T47D (cell line): ENCODE results near the gene MISP.

Experiments
- DNase-seq, 2 experiments: peaks; one replicate each; pipeline versions ENCODE4 v3.0.0 to v3.0.0-alpha.2; 2011 to 2012; ENCODE audit warnings: low read depth in 1 of 2, low spot score in 1 of 2
- JUND ChIP-seq: IDR thresholded peaks from 2 replicates; pipeline ENCODE4 v1.6.1; 2012; ENCODE audit warnings: low read depth
- in situ Hi-C: cut with HindIII; loops from 2 replicates; pipeline ENCODE4 v1.10.0; 2016; ENCODE audit warnings: low sequenced_read_pairs, low pct_unique_long_range_greater_than_20kb

The MISP gene

DNA sequence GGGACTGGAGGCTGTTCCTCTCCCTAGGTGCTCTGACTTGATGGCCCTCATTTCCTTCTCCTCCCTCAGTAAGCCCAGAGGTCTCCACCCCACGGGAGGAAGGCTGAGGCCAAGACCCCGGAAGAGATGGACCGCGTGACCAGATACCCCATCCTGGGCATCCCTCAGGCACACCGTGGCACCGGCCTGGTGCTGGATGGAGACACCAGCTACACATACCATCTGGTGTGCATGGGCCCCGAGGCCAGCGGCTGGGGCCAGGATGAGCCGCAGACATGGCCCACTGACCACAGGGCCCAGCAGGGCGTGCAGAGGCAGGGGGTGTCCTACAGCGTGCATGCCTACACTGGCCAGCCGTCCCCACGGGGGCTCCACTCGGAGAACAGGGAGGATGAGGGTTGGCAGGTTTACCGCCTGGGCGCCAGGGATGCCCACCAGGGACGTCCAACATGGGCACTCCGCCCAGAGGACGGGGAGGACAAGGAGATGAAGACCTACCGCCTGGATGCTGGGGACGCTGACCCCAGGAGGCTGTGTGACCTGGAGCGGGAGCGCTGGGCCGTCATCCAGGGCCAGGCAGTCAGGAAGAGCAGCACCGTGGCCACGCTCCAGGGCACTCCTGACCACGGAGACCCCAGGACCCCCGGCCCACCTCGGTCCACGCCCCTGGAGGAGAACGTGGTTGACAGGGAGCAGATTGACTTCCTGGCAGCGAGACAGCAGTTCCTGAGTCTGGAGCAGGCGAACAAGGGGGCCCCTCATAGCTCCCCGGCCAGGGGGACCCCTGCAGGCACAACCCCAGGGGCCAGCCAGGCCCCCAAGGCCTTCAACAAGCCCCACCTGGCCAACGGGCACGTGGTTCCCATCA is 6.1 kb downstream of the MISP start:
- DNase-seq = no peak
- in situ Hi-C loops = no loop called here
- no peak for TF ChIP-seq JUND

DNA sequence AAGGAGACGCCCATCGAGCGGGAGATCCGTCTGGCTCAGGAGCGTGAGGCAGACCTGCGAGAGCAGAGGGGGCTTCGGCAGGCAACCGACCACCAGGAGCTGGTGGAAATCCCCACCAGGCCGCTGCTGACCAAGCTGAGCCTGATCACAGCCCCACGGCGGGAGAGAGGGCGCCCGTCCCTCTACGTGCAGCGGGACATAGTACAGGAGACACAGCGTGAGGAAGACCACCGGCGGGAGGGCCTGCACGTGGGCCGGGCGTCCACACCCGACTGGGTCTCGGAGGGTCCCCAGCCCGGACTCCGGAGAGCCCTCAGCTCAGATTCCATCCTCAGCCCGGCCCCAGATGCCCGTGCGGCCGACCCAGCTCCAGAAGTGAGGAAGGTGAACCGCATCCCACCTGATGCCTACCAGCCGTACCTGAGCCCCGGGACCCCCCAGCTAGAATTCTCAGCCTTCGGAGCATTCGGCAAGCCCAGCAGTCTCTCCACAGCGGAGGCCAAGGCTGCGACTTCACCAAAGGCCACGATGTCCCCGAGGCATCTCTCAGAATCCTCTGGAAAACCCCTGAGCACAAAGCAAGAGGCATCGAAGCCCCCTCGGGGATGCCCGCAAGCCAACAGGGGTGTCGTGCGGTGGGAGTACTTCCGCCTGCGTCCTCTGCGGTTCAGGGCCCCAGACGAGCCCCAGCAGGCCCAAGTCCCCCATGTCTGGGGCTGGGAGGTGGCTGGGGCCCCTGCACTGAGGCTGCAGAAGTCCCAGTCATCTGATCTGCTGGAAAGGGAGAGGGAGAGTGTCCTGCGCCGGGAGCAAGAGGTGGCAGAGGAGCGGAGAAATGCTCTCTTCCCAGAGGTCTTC is 7.1 kb downstream of the MISP start:
- DNase-seq = no peak
- no peak for TF ChIP-seq JUND
- in situ Hi-C loops = no loop called here

DNA sequence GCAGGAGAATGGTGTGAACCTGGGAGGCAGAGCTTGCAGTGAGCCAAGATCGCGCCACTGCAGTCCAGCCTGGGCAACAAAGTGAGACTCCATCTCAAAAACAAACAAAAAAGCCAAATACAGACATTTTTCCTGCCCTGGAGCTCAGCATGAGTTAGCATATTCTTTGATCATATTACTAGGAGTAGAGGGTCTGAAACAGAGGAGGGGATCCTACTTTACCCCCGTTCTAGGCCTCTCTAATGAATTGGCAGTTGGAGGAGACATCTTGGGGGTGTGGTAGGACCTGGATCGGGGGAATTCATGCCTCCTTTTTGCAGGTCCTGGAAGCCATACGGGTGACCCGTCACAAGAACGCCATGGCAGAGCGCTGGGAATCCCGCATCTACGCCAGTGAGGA is 12.3 kb downstream of the MISP start:
- no peak for TF ChIP-seq JUND

DNA sequence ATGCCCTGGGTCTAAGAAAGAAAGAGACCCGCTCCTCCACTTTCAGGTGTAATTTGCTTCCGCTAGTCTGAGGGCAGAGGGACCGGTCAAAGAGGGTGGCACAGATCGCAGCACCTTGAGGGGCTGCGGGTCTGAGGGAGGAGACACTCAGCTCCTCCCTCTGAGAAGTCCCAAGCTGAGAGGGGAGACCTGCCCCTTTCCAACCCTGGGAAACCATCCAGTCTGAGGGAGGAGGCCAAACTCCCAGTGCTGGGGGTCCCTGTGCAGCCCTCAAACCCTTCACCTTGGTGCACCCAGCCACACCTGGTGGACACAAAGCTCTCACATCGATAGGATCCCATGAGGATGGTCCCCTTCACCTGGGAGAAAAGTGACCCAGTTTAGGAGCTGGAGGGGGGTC is 13.0 kb downstream of the MISP start:
- in situ Hi-C loops = no loop called here
- TF ChIP-seq JUND = no peak

More for the DNA sequence above, 12.3 kb downstream of the MISP start:
- in situ Hi-C loops = no loop called here
- DNase-seq = no peak

DNA sequence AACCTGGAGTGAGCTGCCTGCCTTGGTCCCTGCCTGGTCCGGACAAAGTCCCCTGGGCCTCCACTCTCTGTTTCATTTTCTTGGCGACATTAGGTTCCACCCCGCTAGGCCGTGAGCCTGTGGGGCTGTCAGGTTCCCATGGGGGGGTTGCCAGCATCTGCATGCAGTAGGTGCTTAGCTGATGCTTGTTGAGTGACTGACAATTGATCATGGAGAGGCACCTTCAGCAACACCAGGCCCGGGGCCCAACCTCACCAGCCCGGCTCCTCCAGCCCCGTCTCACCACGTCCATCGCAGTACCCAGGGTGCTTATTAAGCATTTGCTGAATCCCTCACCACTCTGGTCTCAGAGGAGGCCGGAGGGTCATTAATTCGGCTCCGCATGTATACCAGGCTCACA is 13.4 kb downstream of the MISP start:
- in situ Hi-C loops = no loop called here
- TF ChIP-seq JUND = no peak
- DNase-seq = no peak

More for the DNA sequence above, 13.0 kb downstream of the MISP start:
- no peak for DNase-seq

DNA sequence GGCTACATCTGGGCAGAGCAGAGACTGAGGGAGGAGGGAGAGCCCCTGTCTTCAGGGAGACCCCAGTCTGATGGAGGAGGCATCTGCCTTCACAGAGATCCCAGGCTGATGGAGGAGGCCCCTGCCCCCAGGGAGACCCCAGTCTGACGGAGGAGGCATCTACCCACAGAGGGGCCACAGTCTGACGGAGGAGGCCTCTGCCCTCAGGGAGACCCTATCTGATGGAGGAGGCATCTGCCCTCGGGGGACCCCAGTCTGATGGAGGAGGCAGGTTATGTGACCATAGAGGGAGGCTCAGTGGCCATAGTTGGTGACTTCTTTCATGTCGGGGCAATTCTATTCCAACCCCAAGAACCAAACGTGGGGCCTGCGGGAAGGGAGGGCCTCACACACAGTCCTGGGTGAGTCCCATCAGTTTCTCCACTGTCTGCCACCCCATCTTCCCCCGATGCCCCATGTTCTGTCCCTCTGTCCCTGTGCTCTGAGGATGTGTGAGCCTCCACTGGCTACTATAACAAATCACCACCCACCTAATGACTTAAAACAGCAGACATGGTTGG is 14.3 kb downstream of the MISP start:
- in situ Hi-C loops = no loop called here
- TF ChIP-seq JUND = no peak
- DNase-seq = no peak

DNA sequence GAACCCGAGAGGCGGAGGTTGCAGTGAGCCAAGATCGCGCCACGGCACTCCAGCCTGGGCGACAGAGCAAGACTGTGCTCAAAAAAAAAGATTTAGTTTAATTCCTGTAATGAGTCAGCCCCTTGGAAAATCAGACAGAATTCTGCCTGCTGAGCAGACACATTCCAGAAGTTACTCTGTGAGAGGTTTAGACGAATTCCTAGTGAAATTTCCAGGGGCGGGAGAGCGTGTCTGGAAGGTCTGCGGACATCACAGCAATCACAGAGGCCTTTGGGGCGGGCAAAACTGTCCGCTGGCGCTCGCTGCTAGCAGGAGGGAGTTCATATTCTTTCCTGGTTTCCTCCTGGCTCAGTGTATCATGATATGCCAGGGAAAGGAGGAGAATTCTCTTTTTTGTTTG is 17.5 kb downstream of the MISP start:
- no peak for DNase-seq
- TF ChIP-seq JUND = no peak
- in situ Hi-C loops = no loop called here

DNA sequence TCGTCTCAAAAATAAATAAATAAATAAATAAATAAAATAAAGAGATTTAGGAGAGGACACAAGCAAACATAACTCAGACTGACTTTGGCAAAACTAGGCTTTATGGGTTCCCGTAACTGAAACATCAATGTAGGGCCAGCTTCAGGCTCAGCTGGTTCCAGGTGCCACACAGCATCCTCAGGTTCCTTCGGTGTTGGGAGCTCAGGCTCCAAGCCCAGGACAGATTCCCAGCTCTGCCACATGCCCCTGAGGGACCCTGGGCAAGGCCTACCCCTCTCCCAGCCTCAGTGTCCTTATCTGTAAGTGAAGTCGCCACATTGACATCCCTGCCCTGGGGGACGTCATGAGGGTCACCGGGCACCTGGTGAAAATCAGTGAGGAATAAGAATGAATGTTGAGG is 18.7 kb downstream of the MISP start:
- DNase-seq = no peak
- TF ChIP-seq JUND = no peak
- in situ Hi-C loops = no loop called here

DNA sequence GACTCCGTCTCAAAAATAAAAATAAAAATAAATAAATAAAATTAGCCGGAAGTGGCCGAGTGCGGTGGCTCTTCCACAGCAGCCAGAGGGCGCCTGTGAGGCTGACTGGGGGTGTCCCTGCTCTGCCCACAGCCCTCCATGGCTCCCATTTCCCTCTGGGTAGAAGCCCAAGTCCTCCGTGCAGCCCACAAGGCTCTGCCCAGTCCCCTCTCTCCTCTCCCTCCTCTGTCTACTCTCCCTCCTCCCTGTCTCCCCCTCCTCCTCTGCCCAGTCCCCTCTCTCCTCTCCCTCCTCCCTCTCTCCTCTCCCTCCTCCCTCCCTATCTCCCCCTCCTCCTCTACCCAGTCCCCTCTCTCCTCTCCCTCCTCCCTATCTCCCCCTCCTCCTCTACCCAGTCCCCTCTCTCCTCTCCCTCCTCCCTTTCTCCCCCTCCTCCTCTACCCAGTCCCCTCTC is 20.4 kb downstream of the MISP start:
- in situ Hi-C loops = no loop called here
- no peak for TF ChIP-seq JUND
- peak in 1 of 2 experiments; percentile 66 for DNase-seq

DNA sequence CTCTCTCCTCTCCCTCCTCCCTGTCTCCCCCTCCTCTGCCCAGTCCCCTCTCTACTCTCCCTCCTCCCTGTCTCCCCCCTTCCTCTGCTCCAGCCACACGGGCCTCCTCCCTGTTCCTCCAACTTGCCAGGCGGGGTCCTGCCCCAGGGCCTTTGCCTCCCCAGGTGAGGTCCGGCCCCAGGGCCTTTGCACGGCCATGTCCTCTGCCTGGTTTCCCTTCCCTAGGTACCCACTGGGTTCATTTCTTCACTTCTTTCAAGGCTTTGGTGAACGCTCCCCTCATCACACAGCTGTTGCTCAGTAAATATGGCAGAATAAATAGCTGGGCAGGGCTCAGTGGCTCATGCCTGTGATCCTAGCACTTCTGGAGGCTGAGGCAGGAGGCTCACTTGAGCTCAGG is 21.2 kb downstream of the MISP start:
- TF ChIP-seq JUND = no peak
- in situ Hi-C loops = no loop called here
- no peak for DNase-seq

DNA sequence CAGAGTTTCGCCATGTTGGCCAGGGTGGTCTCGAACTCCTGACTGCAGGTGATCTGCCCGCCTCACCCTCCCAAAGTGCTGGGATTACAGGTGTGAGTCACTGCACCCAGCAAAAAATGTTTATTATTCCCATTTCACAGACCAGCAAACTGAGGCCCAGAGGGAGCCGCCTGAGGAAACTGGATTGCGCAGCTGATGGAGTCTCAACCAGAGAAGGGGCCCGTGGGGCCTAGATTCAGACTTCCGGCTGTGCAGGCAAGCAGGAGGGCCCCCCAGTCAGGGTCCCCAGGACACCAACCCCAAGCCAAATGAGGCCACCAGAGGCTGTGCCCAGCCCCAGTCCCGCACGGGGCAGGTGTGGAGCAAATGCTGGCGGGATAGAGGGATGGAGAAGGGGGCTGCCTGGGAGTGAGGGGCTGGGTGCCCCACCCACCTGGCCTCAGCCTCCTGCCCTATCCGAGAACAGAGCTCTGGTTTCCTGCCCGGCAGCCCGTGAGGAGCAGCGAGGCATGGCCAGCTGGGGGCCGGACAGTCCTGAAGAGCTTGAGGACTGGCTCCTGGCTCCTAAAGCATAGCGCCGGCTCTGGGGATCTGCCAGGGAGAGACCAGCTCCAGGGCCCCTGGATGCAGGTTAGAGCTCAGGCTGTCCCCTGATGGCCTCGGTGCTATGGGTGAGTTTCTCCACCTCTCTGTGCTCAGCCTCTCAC is 22.0 kb downstream of the MISP start:
- in situ Hi-C loops = no loop called here
- TF ChIP-seq JUND = no peak

DNA sequence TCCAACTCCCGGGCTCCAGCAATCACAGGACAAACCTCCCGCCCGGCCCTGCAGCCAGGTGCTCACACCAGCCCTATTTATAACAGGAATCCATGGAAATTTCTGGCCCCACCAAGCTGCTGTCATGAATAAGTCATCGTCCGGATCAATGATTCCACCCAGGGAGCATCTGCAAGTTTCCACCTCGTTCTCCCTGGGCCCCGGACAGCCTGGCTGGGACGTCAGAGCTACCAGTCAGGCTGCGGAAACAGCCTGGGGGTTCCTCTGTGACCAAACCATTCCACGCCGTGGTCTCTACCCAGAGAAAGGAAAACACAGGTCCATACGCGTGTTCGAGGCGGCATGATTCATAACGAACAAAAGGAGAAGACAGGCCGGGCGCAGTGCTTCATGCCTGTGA is 25.6 kb downstream of the MISP start:
- DNase-seq = no peak
- in situ Hi-C loops = no loop called here
- TF ChIP-seq JUND = no peak

More for the DNA sequence above, 22.0 kb downstream of the MISP start:
- peak in 1 of 2 experiments; percentile 40 for DNase-seq
